HG03575 (cell line): ENCODE data around the gene ADRA1B.
"Not testable (repeated sequence)": the region's sequence is repeated elsewhere in the genome, so short reads cannot be mapped to it uniquely, and the experiment has no call there.

ENCODE experiments used
- ATAC-seq: cut with Tn5 transposase; IDR thresholded peaks from one replicate; pipeline ENCODE4 v1.9.1; 2021; ENCODE audit not compliant: unreplicated experiment, insufficient number of reproducible peaks, low FRiP score; ENCODE audit errors: extremely low read depth

The ADRA1B gene

GRCh38 chr5:159990506-159990905 lies 74.2 kb downstream of the ADRA1B start:
- ATAC-seq, result no peak

- no peak for ATAC-seq
Measured at GRCh38 chr5:159992566-159992965, 76.3 kb downstream of the ADRA1B start.

- ATAC-seq, result no peak
Measured at GRCh38 chr5:159993194-159993593, 76.9 kb downstream of the ADRA1B start.

GRCh38 chr5:159995907-159996306 lies 79.6 kb downstream of the ADRA1B start:
- no peak for ATAC-seq

- no peak for ATAC-seq
Measured at GRCh38 chr5:160001457-160001856, 85.2 kb downstream of the ADRA1B start.

GRCh38 chr5:160007514-160007913 lies 91.2 kb downstream of the ADRA1B start:
- no peak for ATAC-seq

- ATAC-seq, result not testable (repeated sequence)
Measured at GRCh38 chr5:160008529-160008876, 92.2 kb downstream of the ADRA1B start.

GRCh38 chr5:160008877-160009590 lies 92.8 kb downstream of the ADRA1B start, which contains the start of gene TTC1:
TSS of gene TTC1 (plus strand) at chr5:160009139. CDS start at chr5:160010529, 1,390 bp downstream.
- ATAC-seq, result peak; percentile 93

GRCh38 chr5:160009591-160009989 lies 93.3 kb downstream of the ADRA1B start:
- no peak for ATAC-seq

GRCh38 chr5:160011471-160011870 lies 95.2 kb downstream of the ADRA1B start:
- no peak for ATAC-seq

GRCh38 chr5:160014197-160014596 lies 97.9 kb downstream of the ADRA1B start:
- ATAC-seq, result not testable (repeated sequence)

GRCh38 chr5:160018945-160019625 lies 102.8 kb downstream of the ADRA1B start:
- ATAC-seq, result no peak

GRCh38 chr5:160020266-160020770 lies 104.0 kb downstream of the ADRA1B start:
- ATAC-seq, result no peak

GRCh38 chr5:160020964-160021363 lies 104.7 kb downstream of the ADRA1B start:
- no peak for ATAC-seq

GRCh38 chr5:160021831-160022446 lies 105.7 kb downstream of the ADRA1B start:
- ATAC-seq, result peak; percentile 63
